SIG-M5 (cell line): Measurements from ENCODE around the gene C5orf47.

Experiments
- DNase-seq: peaks from one replicate; lab custom pipeline; 2025; lab: John Stamatoyannopoulos, UW

C5orf47 gene

DNA sequence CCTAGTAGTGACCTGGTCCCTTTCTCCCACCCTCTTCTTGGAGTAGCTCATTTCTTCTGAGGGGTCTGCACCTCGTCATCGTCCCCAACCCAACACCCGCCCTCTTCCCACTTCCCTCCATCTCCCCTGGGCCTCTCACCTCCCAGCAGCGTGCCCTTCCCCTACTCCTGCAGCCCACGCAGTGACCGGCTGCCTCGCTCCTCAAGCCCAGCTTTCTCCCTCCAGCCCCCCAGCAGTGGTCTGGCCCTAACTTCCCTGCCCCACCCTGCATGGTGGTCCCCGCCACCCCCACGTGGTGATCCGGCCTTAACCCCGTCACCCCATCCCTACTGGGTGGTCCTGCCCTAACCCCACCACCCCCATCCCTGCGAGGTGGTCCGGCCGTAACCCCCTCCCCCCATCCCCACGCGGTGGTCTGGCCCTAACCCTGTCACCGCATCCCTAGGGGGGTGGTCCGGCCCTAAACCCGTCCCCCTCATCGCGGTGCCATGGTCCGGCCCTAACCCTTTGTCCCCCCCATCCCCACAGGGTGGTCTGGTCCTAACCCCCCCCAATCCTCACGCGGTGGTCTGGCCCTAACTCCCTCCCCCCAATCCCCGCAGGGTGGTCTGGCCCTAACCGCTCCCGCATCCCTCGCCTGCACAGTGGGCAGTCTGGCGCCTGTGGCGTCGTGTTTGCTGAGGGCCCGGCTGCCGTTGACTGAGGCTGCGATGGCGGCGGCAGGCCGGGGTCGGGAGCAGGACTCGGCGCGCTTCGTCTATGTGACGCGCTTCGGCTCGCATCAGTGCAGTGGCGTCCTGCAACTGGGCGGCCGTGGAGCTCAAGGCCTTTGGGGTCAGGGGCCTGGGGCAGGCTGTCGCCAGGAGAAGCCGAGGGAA lies at the start of gene C5orf47:
TSS of gene C5orf47 (plus strand) at position 617 of the 878 bp plus-strand sequence. CDS start at position 711, 94 bp downstream.
- no peak for DNase-seq

DNA sequence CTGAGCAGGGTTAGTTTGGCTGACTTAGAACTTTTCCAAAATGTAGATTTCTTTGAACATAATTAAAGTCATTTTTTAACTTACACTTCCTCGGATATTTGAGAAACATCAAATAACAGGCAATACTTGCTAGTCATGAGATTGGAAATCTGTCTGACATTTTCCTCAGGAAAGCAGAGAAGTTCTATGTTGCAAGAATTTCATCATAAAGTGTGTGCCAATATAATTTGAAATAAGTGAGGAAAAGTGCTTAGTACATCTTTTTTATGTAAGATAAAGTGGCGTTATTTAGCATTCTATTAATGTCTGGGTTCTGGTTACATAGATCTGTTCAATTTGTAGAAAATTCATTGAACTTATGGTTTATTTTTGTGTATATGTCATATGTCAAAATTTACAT lies 48.7 kb upstream of the C5orf47 start:
- DNase-seq, result no peak

DNA sequence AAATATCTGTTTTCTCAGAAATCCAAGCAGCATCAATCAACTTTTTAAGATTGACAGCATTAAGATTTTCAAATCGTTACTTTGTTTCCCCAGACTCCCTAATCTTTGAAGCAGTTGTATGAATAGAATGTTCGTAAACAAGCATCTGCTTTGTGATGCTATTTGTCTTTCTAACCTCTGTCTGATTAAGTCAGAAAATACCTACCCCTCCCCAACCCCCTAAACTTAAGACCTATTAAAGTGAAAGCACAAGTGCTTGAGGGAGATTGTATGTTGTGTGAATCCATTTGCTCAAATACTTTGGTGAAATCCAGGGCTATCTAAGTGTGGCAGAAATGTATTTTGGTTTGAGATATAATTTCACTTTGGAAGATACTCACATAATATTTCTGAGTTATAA lies 47.9 kb upstream of the C5orf47 start:
- no peak for DNase-seq

DNA sequence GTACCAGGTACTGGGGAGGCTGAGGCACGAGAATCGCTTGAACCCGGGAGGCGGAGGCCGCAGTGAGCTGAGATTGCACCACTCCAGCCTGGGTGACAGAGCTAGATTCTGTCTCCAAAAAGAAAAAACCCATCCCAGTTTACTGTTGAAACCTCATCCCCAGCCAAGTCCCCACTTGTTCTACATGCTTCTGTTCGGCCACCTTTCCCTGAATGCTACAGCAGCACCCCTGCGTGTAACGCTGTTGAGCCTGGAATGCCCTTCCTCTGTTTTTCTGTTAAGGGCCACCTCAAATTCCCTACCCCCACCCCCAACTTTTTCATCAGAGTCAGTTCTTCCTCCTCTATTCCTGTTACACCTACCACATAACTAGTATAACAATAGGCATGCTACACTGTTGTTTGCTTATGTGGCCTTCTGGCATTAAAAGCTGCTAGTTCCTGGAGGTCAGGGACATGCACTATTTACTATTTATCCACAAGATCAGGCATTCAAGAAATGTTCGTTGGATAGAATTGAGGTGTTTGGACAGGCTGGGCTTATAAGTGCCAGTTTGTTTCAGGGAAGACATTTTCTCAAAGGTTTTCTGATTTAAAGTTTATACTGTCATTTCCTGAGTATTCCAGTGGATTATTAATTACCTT lies 47.1 kb upstream of the C5orf47 start:
- DNase-seq, result no peak

DNA sequence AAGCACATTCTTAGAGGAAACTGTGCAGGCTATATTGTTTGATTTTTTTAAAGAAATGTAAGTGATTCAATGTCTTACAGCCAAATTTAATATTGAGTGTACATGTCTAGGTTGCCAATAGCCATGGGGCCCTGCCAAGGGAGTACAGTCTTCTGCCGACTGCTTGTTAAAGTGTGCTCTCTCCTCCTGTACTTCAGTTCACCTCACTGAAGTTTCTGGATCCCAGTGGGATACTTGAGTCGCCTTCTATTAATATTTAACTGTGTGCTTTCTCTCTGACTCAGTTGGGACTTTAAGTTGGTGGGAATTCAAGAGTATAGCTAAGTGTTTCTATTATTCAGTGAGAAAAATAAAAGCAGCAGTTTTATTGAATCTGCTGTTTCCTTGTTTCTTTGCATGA lies 44.5 kb upstream of the C5orf47 start:
- DNase-seq, result no peak

DNA sequence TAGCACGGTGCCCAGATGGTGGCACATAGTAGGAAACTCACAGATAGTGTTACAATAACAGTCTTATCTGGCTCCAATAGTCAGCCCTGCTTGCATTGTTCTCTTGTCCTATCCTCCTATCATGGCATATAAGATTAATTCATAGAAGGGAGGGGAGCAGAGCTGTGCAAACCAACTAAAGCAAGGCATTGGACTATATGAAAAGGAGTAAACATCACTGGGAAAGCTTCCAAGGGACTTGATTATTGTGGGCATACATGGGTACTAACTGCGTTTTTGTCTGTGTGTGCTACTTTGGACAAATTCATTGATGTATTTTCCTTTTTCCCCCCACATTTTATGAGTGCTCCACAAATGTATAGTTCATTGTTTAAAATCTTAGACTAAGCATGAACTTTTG lies 43.8 kb upstream of the C5orf47 start:
- no peak for DNase-seq

DNA sequence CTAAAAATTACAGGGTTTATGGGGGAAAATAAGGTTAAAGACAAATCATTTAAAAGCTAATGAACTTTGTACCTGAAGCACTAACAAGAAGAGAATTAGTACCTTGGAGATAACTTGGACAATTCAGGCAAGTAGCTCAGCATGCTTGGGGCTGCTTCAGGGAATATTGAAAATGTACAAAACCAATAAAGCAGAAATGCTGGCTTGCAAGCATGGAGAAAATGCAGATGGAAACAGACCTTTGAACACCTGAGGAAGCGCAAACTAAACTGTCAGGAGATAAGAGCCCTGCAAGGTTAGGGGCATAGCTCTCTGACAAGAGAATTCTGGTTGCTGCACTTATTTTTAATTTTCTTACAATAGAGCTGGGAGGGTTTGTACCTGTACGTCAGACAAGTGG lies 42.6 kb upstream of the C5orf47 start:
- DNase-seq, result no peak

DNA sequence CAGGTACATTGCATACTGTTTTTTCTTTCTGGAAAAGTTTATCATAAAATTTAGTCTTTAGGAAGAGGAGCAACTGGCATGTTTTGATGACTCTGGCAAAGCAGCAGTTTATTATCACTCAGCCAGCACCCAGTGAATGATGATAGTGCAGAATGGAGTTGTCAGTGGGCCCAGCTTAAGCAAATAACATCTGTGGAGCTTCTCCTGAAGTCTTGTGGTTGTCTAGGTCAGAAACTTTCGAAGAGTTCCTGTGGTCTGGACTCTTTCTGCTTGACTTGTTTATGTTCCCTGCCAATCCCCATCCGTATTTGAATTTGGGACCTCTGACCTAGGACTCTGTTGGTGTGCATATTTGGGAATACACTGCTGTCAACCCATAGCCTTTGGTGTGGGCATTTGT lies 38.1 kb upstream of the C5orf47 start:
- no peak for DNase-seq

DNA sequence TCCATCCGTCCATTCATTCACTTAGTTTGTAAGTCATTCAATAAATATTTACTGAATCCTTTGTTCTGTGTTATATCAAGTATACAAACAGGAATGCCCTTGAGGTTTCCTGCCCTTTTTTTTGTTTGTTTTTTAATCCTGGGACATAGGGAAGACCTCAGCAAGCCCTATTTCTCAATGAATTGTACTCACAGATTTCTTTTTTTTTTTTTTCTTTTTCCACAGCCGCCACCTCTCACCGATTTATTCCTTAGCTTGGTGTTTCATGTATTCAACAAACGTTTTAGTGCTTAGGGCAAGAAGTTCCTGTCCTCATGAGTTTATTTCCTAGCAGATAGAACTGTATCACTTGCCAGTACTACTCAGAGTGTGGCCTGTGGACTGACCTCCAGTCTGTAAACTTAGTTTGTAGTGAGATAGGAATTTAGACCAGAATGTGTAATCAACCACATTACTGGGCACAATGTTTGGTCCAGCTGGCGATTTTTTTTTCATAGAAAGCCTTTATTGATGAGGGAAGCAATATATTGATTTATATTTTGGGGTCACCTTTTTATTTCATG lies 35.4 kb upstream of the C5orf47 start:
- DNase-seq, result no peak

GRCh38 chr5:173954671-173955521 lies 34.1 kb upstream of the C5orf47 start:
- no peak for DNase-seq

DNA sequence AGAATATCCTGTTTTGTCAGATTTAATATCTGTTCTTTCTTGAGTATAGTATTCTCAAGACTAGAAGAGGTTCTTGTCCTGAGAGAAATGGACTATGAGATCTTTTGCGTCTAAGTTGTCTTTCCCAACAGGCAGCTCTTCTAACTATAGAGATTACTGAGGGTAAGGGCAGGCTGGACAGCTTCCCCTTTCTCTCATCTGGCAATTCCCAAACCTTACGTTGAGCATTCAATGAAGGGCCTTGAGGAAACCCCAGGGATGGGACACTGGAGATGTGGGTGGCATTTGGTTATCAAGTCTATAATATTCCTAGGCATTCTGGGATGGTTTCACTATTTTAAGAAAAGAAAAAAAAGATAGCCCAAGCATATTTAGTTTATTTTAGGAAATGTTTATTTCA lies 28.0 kb upstream of the C5orf47 start:
- no peak for DNase-seq

GRCh38 chr5:173961418-173961817 lies 27.6 kb upstream of the C5orf47 start:
- DNase-seq, result no peak

GRCh38 chr5:173962436-173962972 lies 26.5 kb upstream of the C5orf47 start:
- no peak for DNase-seq

DNA sequence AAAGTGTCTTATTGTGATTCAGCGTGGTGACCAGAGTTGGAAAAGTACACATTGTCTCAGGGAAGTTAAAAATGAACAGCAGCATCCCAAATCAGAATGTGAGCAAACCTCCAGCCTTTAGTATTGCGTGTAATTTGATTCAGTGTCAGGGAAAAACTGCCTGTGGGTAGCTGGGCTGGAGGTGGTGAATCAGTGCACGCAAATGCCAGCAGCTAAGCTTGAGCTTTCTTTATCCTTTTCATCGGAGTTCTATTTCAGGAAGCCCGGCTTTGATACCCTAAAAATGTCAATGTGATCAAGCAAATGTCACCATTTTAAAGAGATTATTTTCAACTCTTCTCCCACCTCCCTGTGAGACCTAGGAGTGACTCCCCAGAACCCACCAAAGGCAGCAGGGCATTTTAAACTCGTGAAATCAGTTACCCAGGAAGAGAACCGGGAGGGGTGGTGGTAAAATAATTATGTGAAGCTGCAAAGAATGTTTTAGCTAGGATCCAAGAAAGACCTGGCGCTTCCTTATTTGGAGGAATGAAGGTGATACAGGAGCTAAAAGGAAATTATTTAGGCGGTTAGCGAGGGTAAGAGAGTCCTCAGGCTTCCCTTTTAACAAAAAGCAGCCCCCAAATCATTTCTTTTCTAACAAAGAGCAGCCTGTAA lies 25.7 kb upstream of the C5orf47 start:
- DNase-seq, result no peak

- no peak for DNase-seq
These were observed 25.0 kb upstream of the C5orf47 start for GRCh38 chr5:173963867-173964441.

- DNase-seq, result no peak
These were observed 24.5 kb upstream of the C5orf47 start for GRCh38 chr5:173964506-173964905.

- no peak for DNase-seq
These were observed 21.7 kb upstream of the C5orf47 start for GRCh38 chr5:173967241-173967640.

DNA sequence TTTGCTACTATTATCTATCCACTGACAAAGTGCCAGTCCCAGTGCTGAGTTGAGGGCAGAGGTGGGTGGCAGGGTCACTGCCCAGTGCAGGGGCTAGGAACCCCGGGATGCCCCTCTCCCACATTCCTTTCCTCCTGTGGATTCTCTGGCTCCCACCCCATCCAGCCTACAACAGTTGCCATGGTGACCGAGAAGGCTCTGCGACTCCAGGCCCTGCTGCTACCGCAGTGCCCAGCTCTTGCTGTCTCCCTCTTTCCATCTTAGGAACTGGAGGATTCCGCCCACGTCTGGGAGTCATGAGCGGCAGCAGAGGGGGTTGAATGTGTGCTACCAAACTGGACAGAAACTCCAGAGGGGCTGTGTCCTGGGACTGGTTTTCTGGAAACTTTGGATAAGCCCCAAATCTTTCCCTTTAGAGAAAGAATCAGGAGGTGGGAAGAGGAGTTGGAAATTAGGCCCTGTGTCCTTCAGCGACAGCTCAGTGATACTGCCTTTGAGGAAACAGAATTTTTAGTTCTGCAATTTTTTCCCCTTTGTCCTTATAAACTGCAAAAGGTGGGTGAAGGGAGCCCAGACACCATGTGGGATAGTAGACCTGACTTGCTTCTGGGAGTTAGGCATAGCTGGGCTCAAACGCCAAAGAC lies 20.7 kb upstream of the C5orf47 start:
- no peak for DNase-seq

DNA sequence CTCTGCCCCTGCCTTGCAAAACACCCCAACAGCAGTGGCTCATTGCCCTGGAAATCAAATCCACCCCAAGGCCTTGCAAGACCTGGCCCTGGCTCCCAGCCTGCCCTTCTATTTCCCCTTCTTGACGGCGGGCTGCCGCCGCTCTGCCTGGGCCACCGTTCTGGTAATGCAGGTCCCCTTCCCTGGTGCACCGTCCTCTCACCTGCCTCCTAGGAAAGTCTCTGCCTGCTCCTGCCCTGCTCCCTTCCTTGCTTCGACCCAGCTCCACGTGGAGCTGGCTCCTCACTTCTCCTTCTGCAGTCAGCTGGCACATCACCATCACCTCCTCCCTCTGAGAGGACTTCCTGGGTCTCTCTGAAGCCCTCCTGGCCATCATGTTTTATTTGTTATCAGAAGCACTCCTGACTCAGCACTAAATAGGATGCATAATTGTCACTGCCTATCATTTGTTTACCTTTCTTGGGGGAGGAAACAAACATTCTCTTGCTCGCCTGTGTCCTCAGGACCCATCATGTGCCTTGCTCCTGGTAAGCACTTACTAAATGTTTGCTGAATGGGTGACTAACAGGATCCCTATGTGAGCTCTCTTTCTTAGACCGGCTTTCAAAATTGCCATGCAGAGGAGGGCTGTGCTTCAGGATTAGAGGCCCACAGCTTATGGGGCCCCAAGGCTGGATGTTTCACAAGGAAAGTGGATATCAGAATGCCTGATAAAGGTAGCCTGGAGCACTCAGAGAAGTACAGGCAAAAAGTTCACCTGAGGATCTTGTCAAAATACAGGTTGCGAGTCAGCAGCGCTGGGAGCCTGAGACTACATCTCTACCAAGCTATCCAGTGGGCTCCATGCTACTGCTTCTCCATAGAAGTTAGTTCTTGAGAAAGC lies 19.6 kb upstream of the C5orf47 start:
- no peak for DNase-seq
